ENCODE measurements around the gene CDHR2.
A peak's percentile ranks its signal among the peaks of the same experiment; 100 is the strongest.

The CDHR2 gene

GRCh38 chr5:176530393-176530982 lies 18.7 kb upstream of the CDHR2 start:
- peak; percentile 17 for DNase-seq

GRCh38 chr5:176530983-176531901 lies 17.9 kb upstream of the CDHR2 start:
- no peak for DNase-seq

- DNase-seq, result no peak
Measured at GRCh38 chr5:176531902-176532493, 17.1 kb upstream of the CDHR2 start.

- DNase-seq, result no peak
Measured at GRCh38 chr5:176532795-176533194, 16.3 kb upstream of the CDHR2 start.

- peak; percentile 26 for DNase-seq
Measured at GRCh38 chr5:176533390-176533789, 15.8 kb upstream of the CDHR2 start.

- peak; percentile 70 for DNase-seq
Measured at GRCh38 chr5:176533894-176534611, 15.1 kb upstream of the CDHR2 start.

GRCh38 chr5:176534640-176535039 lies 14.5 kb upstream of the CDHR2 start:
- DNase-seq, result no peak

- peak; percentile 83 for DNase-seq
Measured at GRCh38 chr5:176535101-176535663, 14.0 kb upstream of the CDHR2 start.

GRCh38 chr5:176535664-176536131 lies 13.4 kb upstream of the CDHR2 start:
- DNase-seq, result no peak

GRCh38 chr5:176536132-176536901 lies 12.8 kb upstream of the CDHR2 start:
- DNase-seq, result peak; percentile 84

GRCh38 chr5:176536902-176537553 lies 12.1 kb upstream of the CDHR2 start, which contains the start of gene RNF44:
RNF44 (minus strand) TSS chr5:176537402; CDS start chr5:176532472, 4,930 bp downstream.
- DNase-seq, result peak; percentile 98

GRCh38 chr5:176537554-176538229 lies 11.4 kb upstream of the CDHR2 start:
- peak; percentile 99 for DNase-seq

- DNase-seq, result no peak
Measured at GRCh38 chr5:176538230-176538988, 10.7 kb upstream of the CDHR2 start.

- no peak for DNase-seq
Measured at GRCh38 chr5:176538989-176539384, 10.2 kb upstream of the CDHR2 start.

- DNase-seq, result no peak
Measured at GRCh38 chr5:176540476-176540899, 8.7 kb upstream of the CDHR2 start.

GRCh38 chr5:176540956-176541337 lies 8.2 kb upstream of the CDHR2 start:
- peak; percentile 58 for DNase-seq

GRCh38 chr5:176541338-176542134 lies 7.6 kb upstream of the CDHR2 start:
- DNase-seq, result peak; percentile 83

GRCh38 chr5:176542135-176542595 lies 7.0 kb upstream of the CDHR2 start:
- DNase-seq, result peak; percentile 77
